HG03135 (cell line): ENCODE measurements around the gene CTDSPL.

Source experiments
- ATAC-seq: cut with Tn5 transposase; IDR thresholded peaks from one replicate; pipeline ENCODE4 v1.9.1; 2021; ENCODE audit warnings: mild to moderate bottlenecking, moderate library complexity; ENCODE audit not compliant: unreplicated experiment

Gene CTDSPL

GRCh38 chr3:38009807-38010591, 148.3 kb downstream of the CTDSPL start:
- no peak for ATAC-seq

GRCh38 chr3:38011111-38011510, 149.4 kb downstream of the CTDSPL start:
- no peak for ATAC-seq

- ATAC-seq, result no peak
Observed at GRCh38 chr3:38015485-38015884, 153.8 kb downstream of the CTDSPL start.

- ATAC-seq, result no peak
Observed at GRCh38 chr3:38015984-38016383, 154.3 kb downstream of the CTDSPL start.

- ATAC-seq, result no peak
Observed at GRCh38 chr3:38016410-38016809, 154.7 kb downstream of the CTDSPL start.

GRCh38 chr3:38016847-38017444, 155.3 kb downstream of the CTDSPL start:
- no peak for ATAC-seq

GRCh38 chr3:38017445-38018295, 156.0 kb downstream of the CTDSPL start:
- no peak for ATAC-seq

GRCh38 chr3:38018296-38019266, 156.9 kb downstream of the CTDSPL start:
- ATAC-seq, result no peak

- ATAC-seq, result no peak
Observed at GRCh38 chr3:38019658-38020341, 158.1 kb downstream of the CTDSPL start.

GRCh38 chr3:38020342-38020726, 158.7 kb downstream of the CTDSPL start:
- ATAC-seq, result no peak

- ATAC-seq, result no peak
Observed at GRCh38 chr3:38021196-38021595, 159.5 kb downstream of the CTDSPL start.

GRCh38 chr3:38022301-38022700, 160.6 kb downstream of the CTDSPL start:
- no peak for ATAC-seq

- no peak for ATAC-seq
Observed at GRCh38 chr3:38022896-38023709, 161.4 kb downstream of the CTDSPL start.

GRCh38 chr3:38026856-38027255, 165.2 kb downstream of the CTDSPL start:
- ATAC-seq, result no peak

- ATAC-seq, result no peak
Observed at GRCh38 chr3:38027466-38028465, 166.1 kb downstream of the CTDSPL start.

- ATAC-seq, result no peak
Observed at GRCh38 chr3:38028621-38029361, 167.1 kb downstream of the CTDSPL start.
